Muscle of leg (tissue), 11 donors: ENCODE measurements around the gene FKBP2. TPM values are rescaled to one million over a fixed set of nuclear protein-coding genes. Genes with fewer than 3 reads are reported as not detected.

Experiments
- DNase-seq: peaks from one replicate; pipeline ENCODE4 v3.0.0; 2013
- H3K27ac ChIP-seq: one replicate; pipeline ENCODE4 v1.5.1; 2013; ENCODE audit warnings: mild to moderate bottlenecking, low read length, control low read depth
- H3K27me3 ChIP-seq: one replicate; pipeline ENCODE4 v1.6.1; 2013; ENCODE audit warnings: low read length; ENCODE audit not compliant: control insufficient read depth, insufficient read depth
- H3K36me3 ChIP-seq: one replicate; pipeline ENCODE4 v1.6.1; 2013; ENCODE audit warnings: low read length; ENCODE audit not compliant: control insufficient read depth, insufficient read depth
- H3K4me1 ChIP-seq: one replicate; pipeline ENCODE4 v1.6.1; 2013; ENCODE audit warnings: low read length; ENCODE audit not compliant: control insufficient read depth, insufficient read depth
- H3K4me3 ChIP-seq: one replicate; pipeline ENCODE4 v1.5.1; 2013; ENCODE audit warnings: low read length, control low read depth
- H3K9me3 ChIP-seq: replicated peaks from 2 replicates; pipeline ENCODE4 v1.6.1; 2013; ENCODE audit warnings: low read depth, low read length; ENCODE audit not compliant: control insufficient read depth
- WGBS: methylation state at CpG from one replicate; pipeline ENCODE4 v1.1.5; 2013; ENCODE audit warnings: missing lambda C conversion rate; ENCODE audit not compliant: insufficient coverage; 5-methylcytosine and 5-hydroxymethylcytosine counted together
- polyA plus RNA-seq, 8 donors: library from polyadenylated mRNA; unstranded; fragments of 120-200 nt; gene quantifications; one replicate each; pipeline versions ENCODE4 v1.2.1 to v1.2.3, GENCODE V29; 2013; ENCODE audit warnings: inconsistent platforms in 1 of 8, low replicate concordance in 1 of 8; ENCODE audit not compliant: insufficient read length in 8 of 8, insufficient read depth in 1 of 8
- total RNA-seq: library from RNA; stranded (reverse); fragments of 120-200 nt; gene quantifications from one replicate; pipeline ENCODE4 v1.2.4, GENCODE V29; 2013

FKBP2 gene
- total and polyA plus RNA-seq, 9 donors, result 40.4 to 60.6 (median 53.8) TPM

DNA sequence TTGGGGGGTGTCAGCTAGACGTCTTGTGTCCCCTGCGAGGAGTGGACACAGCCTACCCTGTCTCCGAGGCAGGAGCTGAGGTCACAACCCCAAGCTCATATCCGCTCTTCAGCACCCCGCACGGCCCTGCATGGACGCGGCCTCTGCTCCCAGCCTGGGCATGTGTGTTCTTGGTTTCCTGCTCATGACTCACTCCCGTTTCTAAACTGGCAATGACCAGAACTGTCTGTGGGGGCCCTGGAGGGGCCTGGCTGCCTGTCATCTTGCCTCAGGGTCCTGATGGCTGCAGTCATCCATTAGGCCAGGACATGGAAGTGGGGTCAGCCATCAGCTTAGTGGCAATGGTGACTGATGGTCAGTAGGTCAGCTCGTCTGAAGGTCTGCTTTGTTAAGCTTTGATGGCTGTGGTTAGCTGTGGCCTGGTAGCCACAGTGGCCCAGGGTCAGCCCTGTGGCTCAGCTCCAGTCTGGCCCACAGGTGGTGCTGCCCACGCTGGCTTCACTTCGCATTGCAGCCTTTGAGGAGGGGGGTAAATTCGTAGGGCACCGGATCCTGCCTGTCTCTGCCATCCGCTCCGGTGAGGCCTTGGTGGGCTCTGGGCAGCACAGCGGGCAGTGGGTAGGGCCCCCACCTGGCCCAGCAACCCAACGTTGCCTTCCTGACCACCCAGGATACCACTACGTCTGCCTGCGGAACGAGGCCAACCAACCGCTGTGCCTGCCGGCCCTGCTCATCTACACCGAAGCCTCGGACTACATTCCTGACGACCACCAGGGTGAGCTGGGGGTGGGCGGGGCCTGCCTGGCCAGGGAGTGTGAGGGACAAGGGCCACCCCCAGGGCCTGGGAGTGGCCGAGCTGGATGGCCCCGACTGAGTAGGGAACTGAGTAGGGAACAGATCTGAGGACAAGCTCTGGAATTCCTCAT lies 22.4 kb downstream of the FKBP2 start:
- DNase-seq, result no peak
- Histone ChIP-seq H3K4me1 (peaks cover 13% of the 10 kb centered on the region), H3K9me3 (no peaks in the 10 kb centered on the region), H3K27ac (no peak overlapping the region), H3K27me3 (no peaks in the 10 kb centered on the region), H3K36me3 (peaks cover 79% of the 10 kb centered on the region), H3K4me3 (no peak overlapping the region)
- WGBS, result 61% methylated on average over 18 of the region's 29 CpGs

DNA sequence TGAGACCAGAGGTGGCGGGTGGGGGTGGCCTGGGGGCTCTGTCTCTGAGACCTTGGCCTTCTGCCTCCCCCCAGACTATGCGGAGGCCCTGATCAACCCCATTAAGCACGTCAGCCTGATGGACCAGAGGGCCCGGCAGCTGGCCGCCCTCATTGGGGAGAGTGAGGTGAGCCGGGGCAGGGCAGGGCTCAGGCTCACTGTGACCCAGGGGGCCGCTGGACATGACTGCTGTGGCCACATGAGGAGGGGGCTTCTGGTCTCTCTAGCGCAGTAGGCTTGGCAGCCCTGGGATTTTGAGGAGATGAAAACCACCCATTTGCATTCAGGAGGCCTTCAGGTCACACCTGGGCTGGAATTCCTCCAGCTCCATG lies 23.0 kb downstream of the FKBP2 start:
- 88% methylated on average over 5 of the region's 8 CpGs for WGBS

DNA sequence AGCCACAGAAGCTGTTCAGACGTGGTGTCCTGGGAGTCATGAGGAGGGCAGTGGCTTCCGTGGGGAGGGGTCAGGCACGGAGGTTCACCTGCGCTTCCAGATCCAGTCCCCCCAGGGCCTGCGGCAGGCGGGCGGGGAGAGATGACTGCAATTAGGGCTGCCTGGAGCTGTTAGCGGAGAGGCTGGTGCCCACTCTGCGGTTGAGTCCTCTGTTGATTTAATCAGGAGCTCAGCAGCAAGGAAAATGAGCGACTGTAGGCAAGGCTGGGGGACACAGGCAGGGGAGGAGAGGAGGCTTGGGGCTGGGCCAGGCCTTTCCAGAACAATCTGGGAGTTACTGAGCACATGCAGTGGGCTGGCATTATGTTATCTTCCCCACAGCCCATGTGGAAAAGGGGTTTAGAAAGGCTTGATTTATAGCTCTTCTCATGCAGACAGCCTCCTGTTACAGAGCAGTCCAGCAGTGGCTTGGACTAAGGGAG lies 23.5 kb downstream of the FKBP2 start:
- H3K4me3 ChIP-seq, result no peak overlapping the region
- 74% methylated on average over 9 of the region's 10 CpGs for WGBS
- no peak for DNase-seq
- no peaks in the 10 kb centered on the region for H3K9me3 ChIP-seq
- H3K4me1 ChIP-seq, result peaks cover 23% of the 10 kb centered on the region
- no peak overlapping the region for H3K27ac ChIP-seq
- H3K36me3 ChIP-seq, result peaks cover 68% of the 10 kb centered on the region
- H3K27me3 ChIP-seq, result no peaks in the 10 kb centered on the region

More for the DNA sequence above, 23.0 kb downstream of the FKBP2 start:
- H3K36me3 ChIP-seq, result peaks cover 72% of the 10 kb centered on the region
- H3K9me3 ChIP-seq, result no peaks in the 10 kb centered on the region
- no peak overlapping the region for H3K27ac ChIP-seq
- H3K27me3 ChIP-seq, result no peaks in the 10 kb centered on the region
- H3K4me3 ChIP-seq, result no peak overlapping the region
- no peak for DNase-seq
- H3K4me1 ChIP-seq, result peaks cover 19% of the 10 kb centered on the region

DNA sequence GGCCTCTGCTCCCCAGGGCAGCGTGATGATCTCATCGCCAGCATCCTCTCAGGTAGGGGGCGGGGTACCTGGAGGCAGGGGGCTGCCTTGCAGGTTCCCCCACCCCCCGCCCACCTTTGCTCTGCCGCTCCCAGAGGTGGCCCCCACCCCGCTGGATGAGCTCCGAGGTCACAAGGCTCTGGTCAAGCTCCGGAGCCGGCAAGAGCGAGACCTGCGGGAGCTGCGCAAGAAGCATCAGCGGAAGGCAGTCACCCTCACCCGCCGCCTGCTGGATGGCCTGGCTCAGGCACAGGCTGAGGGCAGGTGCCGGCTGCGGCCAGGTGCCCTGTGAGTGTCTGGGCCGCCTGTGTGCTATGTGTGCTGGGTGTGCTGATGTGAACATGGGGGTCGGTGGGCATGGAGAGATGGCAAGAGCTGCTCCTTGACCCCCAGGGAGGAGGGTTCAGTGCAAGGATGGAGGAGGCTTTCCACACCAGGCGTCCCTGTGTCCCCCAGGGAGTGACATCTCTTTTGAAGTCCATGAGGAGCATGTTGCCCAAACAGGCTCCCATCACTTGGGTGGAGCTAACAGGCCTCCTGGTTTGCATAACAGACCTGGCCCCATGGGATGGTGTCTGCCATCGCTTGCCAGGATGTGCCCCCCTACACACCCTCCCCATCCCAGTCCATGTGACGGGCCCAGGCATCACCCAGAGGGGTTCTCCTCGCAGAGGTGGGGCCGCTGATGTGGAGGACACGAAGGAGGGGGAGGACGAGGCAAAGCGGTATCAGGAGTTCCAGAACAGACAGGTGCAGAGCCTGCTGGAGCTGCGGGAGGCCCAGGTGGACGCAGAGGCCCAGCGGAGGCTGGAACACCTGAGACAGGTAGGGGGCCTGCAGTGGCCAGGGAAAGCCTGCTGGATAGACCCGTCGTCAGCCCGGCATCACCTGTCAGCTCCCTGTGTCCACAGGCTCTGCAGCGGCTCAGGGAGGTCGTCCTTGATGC lies 24.6 kb downstream of the FKBP2 start:
- H3K27ac ChIP-seq, result no peak overlapping the region
- no peaks in the 10 kb centered on the region for H3K9me3 ChIP-seq
- H3K4me3 ChIP-seq, result no peak overlapping the region
- WGBS, result 88% methylated on average over 33 of the region's 35 CpGs
- no peak for DNase-seq
- peaks cover 23% of the 10 kb centered on the region for H3K4me1 ChIP-seq
- no peaks in the 10 kb centered on the region for H3K27me3 ChIP-seq
- H3K36me3 ChIP-seq, result peaks cover 58% of the 10 kb centered on the region

DNA sequence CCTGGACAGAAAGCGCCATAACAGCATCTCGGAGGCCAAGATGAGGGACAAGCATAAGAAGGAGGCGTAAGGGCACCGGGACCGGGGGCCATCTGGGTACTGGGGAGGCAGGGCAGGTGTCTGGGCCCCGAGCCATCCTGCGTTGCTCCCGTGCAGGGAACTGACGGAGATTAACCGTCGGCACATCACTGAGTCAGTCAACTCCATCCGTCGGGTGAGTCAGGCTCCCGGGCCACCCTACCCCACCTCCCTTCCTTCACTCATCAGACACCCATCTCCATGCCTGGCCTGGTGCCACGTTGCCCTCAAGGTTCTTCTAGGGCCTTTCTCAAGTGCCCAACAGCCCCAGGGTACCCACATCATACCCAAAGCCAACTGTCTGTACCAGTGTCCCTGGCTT lies 25.4 kb downstream of the FKBP2 start:
- Histone ChIP-seq H3K27ac (no peak overlapping the region), H3K4me3 (no peak overlapping the region), H3K9me3 (no peaks in the 10 kb centered on the region), H3K27me3 (no peaks in the 10 kb centered on the region), H3K36me3 (peaks cover 52% of the 10 kb centered on the region), H3K4me1 (peaks cover 25% of the 10 kb centered on the region)
- 77% methylated on average over 13 of the region's 15 CpGs for WGBS
- DNase-seq, result no peak

DNA sequence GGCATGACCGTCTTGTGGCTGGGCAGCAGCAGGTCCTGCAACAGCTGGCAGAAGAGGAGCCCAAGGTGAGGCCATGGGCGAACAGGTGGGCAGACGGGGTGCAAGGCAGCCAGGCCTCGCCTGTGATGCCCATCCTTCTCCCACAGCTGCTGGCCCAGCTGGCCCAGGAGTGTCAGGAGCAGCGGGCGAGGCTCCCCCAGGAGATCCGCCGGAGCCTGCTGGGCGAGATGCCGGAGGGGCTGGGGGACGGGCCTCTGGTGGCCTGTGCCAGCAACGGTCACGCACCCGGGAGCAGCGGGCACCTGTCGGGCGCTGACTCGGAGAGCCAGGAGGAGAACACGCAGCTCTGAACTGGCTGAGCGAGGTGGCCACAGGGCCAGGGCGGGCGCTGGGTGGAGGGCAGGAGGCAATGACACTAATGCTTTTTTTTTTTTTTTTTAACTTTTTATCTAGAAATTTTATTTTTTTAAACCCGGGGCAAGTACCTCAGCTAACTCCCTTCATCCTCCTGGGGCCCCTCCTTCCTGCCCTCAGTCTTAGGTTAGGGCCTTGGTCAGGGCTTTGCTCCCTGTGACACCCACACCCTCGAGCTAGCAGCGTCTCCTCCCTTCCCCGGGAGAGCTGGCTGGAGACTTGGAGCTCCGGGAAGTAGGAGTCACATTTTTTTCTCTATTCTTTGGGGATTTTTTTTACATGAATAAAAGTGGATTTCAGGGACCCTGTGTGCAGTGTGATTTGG lies 26.5 kb downstream of the FKBP2 start:
- H3K27ac ChIP-seq, result peak overlapping the region; percentile 13
- no peaks in the 10 kb centered on the region for H3K27me3 ChIP-seq
- no peak for DNase-seq
- H3K9me3 ChIP-seq, result no peaks in the 10 kb centered on the region
- peaks cover 34% of the 10 kb centered on the region for H3K4me1 ChIP-seq
- H3K4me3 ChIP-seq, result no peak overlapping the region
- peaks cover 45% of the 10 kb centered on the region for H3K36me3 ChIP-seq
- 83% methylated on average over 14 of the region's 27 CpGs for WGBS

DNA sequence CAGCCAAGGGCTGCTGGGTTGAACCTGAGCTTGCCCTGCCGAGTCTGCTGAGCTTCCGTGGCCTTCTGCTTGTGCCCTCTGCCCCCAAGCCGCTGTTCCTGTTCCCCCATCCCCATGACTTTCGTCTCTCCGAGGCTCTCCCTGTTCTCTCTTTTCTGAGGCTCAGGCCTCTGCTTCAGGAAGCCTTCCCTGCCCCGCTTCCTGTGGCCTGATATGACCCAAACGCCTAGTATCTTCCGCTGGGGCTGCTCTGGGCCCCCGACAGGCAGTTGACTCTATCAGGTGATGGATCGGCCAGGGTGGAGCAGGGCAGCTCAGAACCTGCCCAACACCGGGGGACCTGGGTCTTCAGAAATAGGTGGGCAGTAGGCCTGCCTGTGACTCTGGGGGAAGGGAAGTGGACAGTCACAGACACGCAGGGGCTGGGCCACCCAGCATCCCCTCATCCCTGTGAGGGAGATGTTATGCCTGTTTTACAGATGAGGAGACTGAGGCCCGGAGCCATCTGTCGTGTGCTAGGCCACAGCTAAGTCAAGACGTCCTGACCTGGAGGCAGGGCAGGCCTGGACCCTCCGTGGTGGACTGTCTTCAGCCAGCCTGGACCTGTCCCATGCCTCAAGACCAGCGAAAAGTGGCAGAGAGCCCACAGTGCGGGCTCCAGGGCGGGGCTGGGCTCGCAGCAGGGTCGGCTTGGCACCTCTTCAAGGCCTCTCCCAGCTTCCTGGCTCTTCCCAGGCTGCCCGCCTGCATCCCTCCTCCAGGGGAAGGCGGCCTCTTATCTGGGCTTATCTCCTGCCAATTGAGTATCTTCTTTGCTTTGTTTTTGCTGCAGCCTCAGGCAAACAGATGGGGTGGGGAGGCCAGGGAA lies 27.4 kb downstream of the FKBP2 start:
- peak; percentile 59 for DNase-seq

DNA sequence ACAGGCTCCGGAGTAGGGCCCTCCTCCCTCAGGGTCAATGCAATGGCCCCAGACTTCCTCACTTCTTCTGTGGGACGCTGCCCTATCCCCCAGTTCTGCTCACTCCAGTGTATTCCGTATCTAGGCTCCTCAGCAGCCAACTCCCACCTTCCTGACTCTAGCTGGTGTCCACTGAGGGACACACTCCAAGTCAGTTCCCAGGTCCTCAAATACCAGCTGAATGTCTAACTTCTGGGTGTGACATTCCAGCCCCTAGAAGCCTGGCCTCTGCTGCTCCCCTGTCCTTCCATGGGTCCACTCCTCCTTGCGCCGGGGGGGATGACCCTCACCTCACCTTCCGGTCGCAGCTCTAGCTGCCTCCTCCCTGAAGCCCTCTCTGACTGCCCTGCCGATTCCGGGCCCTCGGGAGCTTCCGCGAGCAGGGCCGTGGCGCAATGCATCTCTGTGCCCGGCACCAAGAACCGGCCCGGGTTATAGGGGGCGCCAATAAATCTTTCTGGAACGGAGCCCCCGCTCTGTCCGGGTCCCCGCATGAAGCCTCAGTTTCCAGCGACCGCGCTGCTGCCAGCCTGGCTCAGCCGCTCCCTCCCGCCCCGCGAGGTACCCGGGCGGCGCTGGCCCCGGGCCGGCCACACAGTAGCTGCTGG lies 28.1 kb downstream of the FKBP2 start:
- H3K4me3 ChIP-seq, result peak overlapping the region; percentile 80
- WGBS, result under 1% methylated on average over 33 of the region's 34 CpGs
- H3K27ac ChIP-seq, result peak overlapping the region; percentile 100
- no peaks in the 10 kb centered on the region for H3K9me3 ChIP-seq
- H3K27me3 ChIP-seq, result no peaks in the 10 kb centered on the region
- H3K36me3 ChIP-seq, result peaks cover 39% of the 10 kb centered on the region
- peak; percentile 69 for DNase-seq
- peaks cover 37% of the 10 kb centered on the region for H3K4me1 ChIP-seq

More for the DNA sequence above, 27.4 kb downstream of the FKBP2 start:
- no peaks in the 10 kb centered on the region for H3K9me3 ChIP-seq
- H3K4me3 ChIP-seq, result peak overlapping the region; percentile 80
- 64% methylated on average over 20 of the region's 23 CpGs for WGBS
- peaks cover 37% of the 10 kb centered on the region for H3K4me1 ChIP-seq
- H3K36me3 ChIP-seq, result peaks cover 38% of the 10 kb centered on the region
- H3K27ac ChIP-seq, result peak overlapping the region; percentile 100
- H3K27me3 ChIP-seq, result no peaks in the 10 kb centered on the region
